SK-N-MC (cell line): ENCODE results near the gene CHD2.

Experiments used
- EZH2 ChIP-seq: fragments of 200-600 bp; sonication (generic); IDR thresholded peaks from one replicate; pipeline ENCODE4 v1.6.1; 2017; ENCODE audit warnings: antibody characterized with exemption
- POLR2AphosphoS5 ChIP-seq: IDR thresholded peaks from 2 replicates; pipeline ENCODE4 v1.6.1; 2012; ENCODE audit warnings: mild to moderate bottlenecking, low read depth, low read length, borderline replicate concordance

DNA sequence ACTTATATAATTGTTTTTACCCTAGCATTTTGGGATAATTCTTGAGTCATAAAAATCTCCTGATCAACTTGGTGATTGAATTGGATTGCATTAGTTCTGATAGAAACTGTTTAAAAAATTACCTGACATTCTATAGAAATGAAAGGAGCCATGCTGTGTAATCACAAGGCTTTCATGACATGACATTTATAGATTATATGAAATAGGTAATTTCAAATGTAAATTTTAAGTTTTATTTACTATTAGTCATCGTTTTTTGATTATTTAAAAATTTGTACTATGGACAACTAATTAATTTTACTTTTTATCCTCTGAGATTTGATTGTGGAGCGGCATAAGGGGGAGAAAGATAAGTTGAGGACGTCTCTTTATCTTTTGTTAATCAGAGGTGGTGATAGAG is 12.3 kb upstream of the CHD2 start:
- no peak for TF ChIP-seq POLR2AphosphoS5
- no peak for TF ChIP-seq EZH2
